Measurements from ENCODE around the gene C3orf20. TPM values are rescaled to one million over a fixed set of nuclear protein-coding genes. Genes with fewer than 3 reads are reported as not detected.

C3orf20 gene
- total and polyA plus RNA-seq, 2 donors (not counting 1 experiment from before 2014, with no cell fraction given): 0.12 to 0.34 TPM

DNA sequence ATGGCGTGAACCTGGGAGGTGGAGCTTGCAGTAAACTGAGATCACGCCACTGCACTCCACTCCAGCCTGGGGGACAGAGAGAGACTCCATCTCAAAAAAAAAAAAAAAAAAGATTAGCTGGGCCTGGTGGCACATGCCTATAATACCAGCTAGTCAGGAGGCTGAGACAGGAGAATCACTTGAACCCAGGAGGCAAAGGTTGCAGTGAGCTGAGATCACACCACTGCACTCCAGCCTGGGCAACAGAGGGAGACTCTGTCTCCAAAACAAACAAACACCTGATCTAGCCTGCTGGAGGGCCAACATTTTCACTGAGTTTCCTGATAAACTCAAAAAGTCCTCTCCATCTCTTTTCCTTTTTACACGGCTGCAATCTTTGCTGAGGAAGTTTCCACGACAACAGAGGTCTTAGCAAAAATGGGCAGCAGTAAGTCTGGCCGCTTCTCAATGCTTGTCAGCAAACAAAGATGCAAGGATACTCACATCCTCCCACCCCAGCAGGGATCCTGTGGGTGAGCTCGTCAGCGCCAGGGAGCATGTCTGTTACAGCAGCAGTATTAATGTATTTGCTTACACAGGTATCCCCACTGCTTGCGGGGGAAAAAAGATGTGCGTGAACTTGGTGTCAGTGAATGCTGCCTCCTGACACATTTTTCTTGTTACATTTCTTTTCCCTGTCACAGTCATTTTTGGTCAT, 44.4 kb upstream of the C3orf20 start:
- no peak overlapping the region for H2AFZ ChIP-seq (ENCODE audit: insufficient read depth, low read depth, low read length, poor library complexity, severe bottlenecking)
- no peak for DNase-seq
- ChIA-PET CTCF (interaction anchor here (0.6 to 3.5 kb wide), 2 partner anchors 25 to 291 kb away, joined by 3 to 23 read pairs; no protein-coding TSS in a partner anchor), POLR2A (no interaction called here)
- H3K27me3 ChIP-seq (replicated peaks in 1 of 4; ENCODE audit: control extremely low read depth in 1 of 4, control insufficient read depth in 3 of 4, insufficient read depth in 4 of 4, low read length in 3 of 4): peaks cover 0 to 31% (median 4%) of the 10 kb centered on the region in 4 experiments
- no peak overlapping the region for H3K4me3 ChIP-seq (ENCODE audit: control extremely low read depth in 1 of 5, extremely low read depth in 1 of 5, insufficient read depth in 1 of 5, low read depth in 2 of 5, low read length in 4 of 5)
- intact Hi-C loops (cut with micrococcal nuclease): no loop called here
- no peak overlapping the region for H3K9ac ChIP-seq (ENCODE audit: low read length)
- ATAC-seq (ENCODE audit: low read depth): no peak
- TF ChIP-seq EZH2 (IDR thresholded peaks at IDR 0.05; ENCODE audit: borderline replicate concordance, insufficient read depth, low read depth, low read length, poor library complexity, severe bottlenecking): no peak
- TF ChIP-seq, protein P1, sequence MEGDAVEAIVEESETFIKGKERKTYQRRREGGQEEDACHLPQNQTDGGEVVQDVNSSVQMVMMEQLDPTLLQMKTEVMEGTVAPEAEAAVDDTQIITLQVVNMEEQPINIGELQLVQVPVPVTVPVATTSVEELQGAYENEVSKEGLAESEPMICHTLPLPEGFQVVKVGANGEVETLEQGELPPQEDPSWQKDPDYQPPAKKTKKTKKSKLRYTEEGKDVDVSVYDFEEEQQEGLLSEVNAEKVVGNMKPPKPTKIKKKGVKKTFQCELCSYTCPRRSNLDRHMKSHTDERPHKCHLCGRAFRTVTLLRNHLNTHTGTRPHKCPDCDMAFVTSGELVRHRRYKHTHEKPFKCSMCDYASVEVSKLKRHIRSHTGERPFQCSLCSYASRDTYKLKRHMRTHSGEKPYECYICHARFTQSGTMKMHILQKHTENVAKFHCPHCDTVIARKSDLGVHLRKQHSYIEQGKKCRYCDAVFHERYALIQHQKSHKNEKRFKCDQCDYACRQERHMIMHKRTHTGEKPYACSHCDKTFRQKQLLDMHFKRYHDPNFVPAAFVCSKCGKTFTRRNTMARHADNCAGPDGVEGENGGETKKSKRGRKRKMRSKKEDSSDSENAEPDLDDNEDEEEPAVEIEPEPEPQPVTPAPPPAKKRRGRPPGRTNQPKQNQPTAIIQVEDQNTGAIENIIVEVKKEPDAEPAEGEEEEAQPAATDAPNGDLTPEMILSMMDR (IDR thresholded peaks at IDR 0.05): no peak
- no peak overlapping the region for H3K4me2 ChIP-seq (replicated peaks; ENCODE audit: low read depth, low read length, poor library complexity, severe bottlenecking)
- Mint-ChIP-seq H3K27me3 (peaks cover 52% of the 10 kb centered on the region), H3K9me3 (ENCODE audit: insufficient read depth) (no peaks in the 10 kb centered on the region), H3K27ac (no peak overlapping the region), H3K4me1 (no peaks in the 10 kb centered on the region), H3K4me3 (no peak overlapping the region)
- no peak overlapping the region for H3K27ac ChIP-seq (ENCODE audit: low read length in 2 of 2)
- H3K4me1 ChIP-seq (ENCODE audit: control insufficient read depth in 2 of 2, insufficient read depth in 2 of 2, low read length in 2 of 2): no peaks in the 10 kb centered on the region
- 100% methylated on average over 4 of the region's 9 CpGs for WGBS (ENCODE audit: insufficient coverage)
- H3K79me2 ChIP-seq (ENCODE audit: control insufficient read depth, insufficient read depth, low read length): no peaks in the 10 kb centered on the region
- no peaks in the 10 kb centered on the region for H4K20me1 ChIP-seq (ENCODE audit: control insufficient read depth, insufficient read depth, low read length, poor library complexity, severe bottlenecking)
- peaks cover 0 to 11% (median 0%) of the 10 kb centered on the region in 3 donors for H3K9me3 ChIP-seq (ENCODE audit: control extremely low read depth in 1 of 3, control insufficient read depth in 2 of 3, insufficient read depth in 1 of 3, low read length in 2 of 3)
- H3K36me3 ChIP-seq (replicated peaks in 1 of 2; ENCODE audit: control extremely low read depth in 1 of 2, control insufficient read depth in 1 of 2, extremely low read depth in 1 of 2, insufficient read depth in 2 of 2, low read length in 1 of 2): no peaks in the 10 kb centered on the region

DNA sequence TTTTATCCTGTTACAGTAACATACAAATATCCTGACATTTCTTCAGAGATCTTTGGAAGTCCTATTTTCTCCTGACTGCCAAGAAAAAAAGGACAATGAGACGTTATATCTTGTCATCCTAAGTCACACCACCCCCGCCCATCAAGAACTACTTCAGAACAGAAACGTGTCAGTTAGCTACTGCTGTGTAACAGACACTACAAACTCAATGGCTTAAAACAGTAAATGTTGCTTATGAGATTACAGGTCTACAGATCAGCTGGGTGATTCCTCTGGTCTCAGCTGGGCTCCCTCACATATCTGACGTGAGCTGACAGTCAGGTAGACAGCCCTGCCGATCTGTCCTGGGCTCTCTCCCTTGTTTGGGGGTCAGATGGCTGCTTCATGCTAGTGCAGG, 43.8 kb upstream of the C3orf20 start:
- ChIA-PET CTCF (interaction anchor here (3.5 kb wide), 1 partner anchor 290 kb away, joined by 23 read pairs; no protein-coding TSS in a partner anchor), POLR2A (no interaction called here)
- Histone ChIP-seq H3K4me3 (ENCODE audit: control extremely low read depth in 1 of 5, extremely low read depth in 1 of 5, insufficient read depth in 1 of 5, low read depth in 2 of 5, low read length in 4 of 5) (no peak overlapping the region), H4K20me1 (ENCODE audit: control insufficient read depth, insufficient read depth, low read length, poor library complexity, severe bottlenecking) (no peaks in the 10 kb centered on the region), H3K27me3 (replicated peaks in 1 of 4; ENCODE audit: control extremely low read depth in 1 of 4, control insufficient read depth in 3 of 4, insufficient read depth in 4 of 4, low read length in 3 of 4) (peaks cover 0 to 37% (median 7%) of the 10 kb centered on the region in 4 experiments), H3K36me3 (replicated peaks in 1 of 2; ENCODE audit: control extremely low read depth in 1 of 2, control insufficient read depth in 1 of 2, extremely low read depth in 1 of 2, insufficient read depth in 2 of 2, low read length in 1 of 2) (no peaks in the 10 kb centered on the region), H3K4me1 (ENCODE audit: control insufficient read depth in 2 of 2, insufficient read depth in 2 of 2, low read length in 2 of 2) (no peaks in the 10 kb centered on the region), H3K79me2 (ENCODE audit: control insufficient read depth, insufficient read depth, low read length) (no peaks in the 10 kb centered on the region), H3K4me2 (replicated peaks; ENCODE audit: low read depth, low read length, poor library complexity, severe bottlenecking) (no peak overlapping the region), H2AFZ (ENCODE audit: insufficient read depth, low read depth, low read length, poor library complexity, severe bottlenecking) (no peak overlapping the region), H3K9me3 (ENCODE audit: control extremely low read depth in 1 of 3, control insufficient read depth in 2 of 3, insufficient read depth in 1 of 3, low read length in 2 of 3) (peaks cover 0 to 11% (median 0%) of the 10 kb centered on the region in 3 donors), H3K27ac (ENCODE audit: low read length in 2 of 2) (no peak overlapping the region), H3K9ac (ENCODE audit: low read length) (no peak overlapping the region)
- peaks cover 54% of the 10 kb centered on the region for H3K27me3 Mint-ChIP-seq
- intact Hi-C loops (cut with micrococcal nuclease): no loop called here
- ATAC-seq (ENCODE audit: low read depth): no peak
- DNase-seq: no peak
- TF ChIP-seq, protein P1 (IDR thresholded peaks at IDR 0.05): no peak
- TF ChIP-seq EZH2 (IDR thresholded peaks at IDR 0.05; ENCODE audit: borderline replicate concordance, insufficient read depth, low read depth, low read length, poor library complexity, severe bottlenecking): no peak
- no peak overlapping the region for H3K4me3 Mint-ChIP-seq
- H3K9me3 Mint-ChIP-seq (ENCODE audit: insufficient read depth): no peaks in the 10 kb centered on the region
- no peak overlapping the region for H3K27ac Mint-ChIP-seq
- WGBS (ENCODE audit: insufficient coverage): 83% methylated on average over 4 of the region's 5 CpGs
- no peaks in the 10 kb centered on the region for H3K4me1 Mint-ChIP-seq
